Upper lobe of left lung (tissue), 4 donors: ENCODE measurements around the gene LRRC47.

Experiments used
- EP300 ChIP-seq, 4 donors: sonication (generic); formaldehyde crosslinking; IDR thresholded peaks; one replicate each; pipeline ENCODE4 v1.5.1; 2017; ENCODE audit warnings: antibody characterized with exemption in 4 of 4, control low read depth in 2 of 4
- POLR2A ChIP-seq, 4 donors: fragments of 450-650 bp; IDR thresholded peaks; one replicate each; pipeline ENCODE4 v1.5.1; 2016 to 2017; ENCODE audit warnings: antibody characterized with exemption in 4 of 4, mild to moderate bottlenecking in 2 of 4

- TF ChIP-seq EP300 (IDR thresholded peaks at IDR 0.05) (no peak), POLR2A (IDR thresholded peaks at IDR 0.05) (no peak)
These were observed 37.1 kb downstream of the LRRC47 start for GRCh38 chr1:3759164-3759563.
